GM18505 (cell line): ENCODE data around the gene GFM1.
"Not testable (repeated sequence)": the region's sequence is repeated elsewhere in the genome, so short reads cannot be mapped to it uniquely, and the experiment has no call there.

Source experiments
- ATAC-seq: cut with Tn5 transposase; IDR thresholded peaks from one replicate; pipeline ENCODE4 v1.9.1; 2021; ENCODE audit not compliant: unreplicated experiment
- POLR2A ChIP-seq: IDR thresholded peaks from 4 replicates; pipeline ENCODE4 v1.6.1; 2011; ENCODE audit warnings: borderline replicate concordance; ENCODE audit not compliant: insufficient read depth, insufficient read length; ENCODE audit errors: extremely low read depth

The GFM1 gene

GRCh38 chr3:158659454-158660237 lies 15.3 kb downstream of the GFM1 start:
- no peak for TF ChIP-seq POLR2A
- ATAC-seq, result peak; percentile 95

- ATAC-seq, result no peak
- TF ChIP-seq POLR2A, result no peak
Measured at GRCh38 chr3:158660711-158661110, 16.4 kb downstream of the GFM1 start.

- TF ChIP-seq POLR2A, result no peak
- no peak for ATAC-seq
Measured at GRCh38 chr3:158663246-158663645, 18.9 kb downstream of the GFM1 start.

- no peak for ATAC-seq
- TF ChIP-seq POLR2A, result no peak
Measured at GRCh38 chr3:158663832-158664231, 19.5 kb downstream of the GFM1 start.

GRCh38 chr3:158666416-158666815 lies 22.1 kb downstream of the GFM1 start:
- no peak for ATAC-seq
- TF ChIP-seq POLR2A, result no peak

- no peak for ATAC-seq
- no peak for TF ChIP-seq POLR2A
Measured at GRCh38 chr3:158668506-158668905, 24.2 kb downstream of the GFM1 start.

GRCh38 chr3:158671821-158672214 lies 27.5 kb downstream of the GFM1 start:
- TF ChIP-seq POLR2A, result no peak
- no peak for ATAC-seq

GRCh38 chr3:158672215-158673176 lies 28.2 kb downstream of the GFM1 start, which contains the start of gene LXN:
LXN (minus strand) TSS chr3:158672648; CDS start chr3:158672478, 170 bp downstream.
- TF ChIP-seq POLR2A, result peak; percentile 81
- ATAC-seq, result peak; percentile 100

GRCh38 chr3:158678687-158679086 lies 34.4 kb downstream of the GFM1 start:
- no peak for TF ChIP-seq POLR2A
- no peak for ATAC-seq

- no peak for TF ChIP-seq POLR2A
- ATAC-seq, result no peak
Measured at GRCh38 chr3:158679547-158680000, 35.2 kb downstream of the GFM1 start.

GRCh38 chr3:158680861-158681260 lies 36.5 kb downstream of the GFM1 start:
- ATAC-seq, result no peak
- TF ChIP-seq POLR2A, result no peak

- TF ChIP-seq POLR2A, result no peak
- ATAC-seq, result no peak
Measured at GRCh38 chr3:158683230-158683962, 39.1 kb downstream of the GFM1 start.

GRCh38 chr3:158685159-158685558 lies 40.8 kb downstream of the GFM1 start:
- no peak for ATAC-seq
- TF ChIP-seq POLR2A, result no peak

- ATAC-seq, result not testable (repeated sequence)
Measured at GRCh38 chr3:158693866-158694456, 49.6 kb downstream of the GFM1 start.
